HepG2 (cell line): ENCODE measurements around the gene GAD1. TPM values are rescaled to one million over a fixed set of nuclear protein-coding genes. Genes with fewer than 3 reads are reported as not detected.

ENCODE experiments used
- ATAC-seq: fragments of 200-7000 bp; cut with Tn5 transposase; 3 replicates; pipeline ENCODE4 v1.9.1; 2020; ENCODE audit warnings: mild to moderate bottlenecking, moderate library complexity
- BruUV-seq: library from RNA; stranded (reverse); fragments of 400-500 nt; replicated peaks from 2 replicates; lab custom pipeline; 2021; lab: Mats Ljungman, UMichigan
- CTCF ChIA-PET: fragments of 300-600 bp; formaldehyde crosslinking; extraction: SDS; loops from one replicate; lab custom pipeline; 2021; ENCODE audit warnings: low total read pairs, inconsistent platforms, low intra/inter-chr PET ratio; lab: Yijun Ruan, JAX
- POLR2A ChIA-PET: fragments of 350-600 bp; sonication (Branson Sonifier 250); formaldehyde crosslinking; loops from one replicate; lab custom pipeline; 2020; ENCODE audit warnings: antibody characterized with exemption, inconsistent platforms; lab: Yijun Ruan, JAX
- DNase-seq: peaks from one replicate; pipeline ENCODE4 v3.0.0-alpha.2; 2015; ENCODE audit warnings: low spot score
- FAIRE-seq: peaks from 3 replicates; lab custom pipeline; 2011; peaks lifted over from hg19 to GRCh38; lab: Jason Lieb, UNC
- H2AFZ ChIP-seq: one replicate; pipeline ENCODE4 v1.6.1; 2011; ENCODE audit warnings: low read length, inconsistent platforms
- H3K27ac ChIP-seq: fragments of 300-600 bp; 3 replicates; pipeline ENCODE4 v1.8.0; 2011; ENCODE audit warnings: mixed run types, mild to moderate bottlenecking, mixed read lengths, low read length, inconsistent platforms; ENCODE audit not compliant: insufficient read depth; ENCODE audit errors: extremely low read length
- H3K27me3 ChIP-seq, 2 experiments: fragments of 200-600 bp in 1 of 2; 2 replicates in 1 of 2; 3 replicates in 1 of 2; pipeline versions ENCODE4 v1.6.0 to v1.8.0; 2011; ENCODE audit warnings: low read length in 2 of 2, mild to moderate bottlenecking in 2 of 2, moderate library complexity in 2 of 2, inconsistent platforms in 1 of 2; ENCODE audit not compliant: insufficient read depth in 2 of 2, control insufficient read depth in 1 of 2
- H3K36me3 ChIP-seq, 2 experiments: fragments of 200-600 bp in 1 of 2; replicated peaks in 1 of 2; 2 replicates in 1 of 2; 3 replicates in 1 of 2; pipeline versions ENCODE4 v1.5.1 to v1.8.0; 2011; ENCODE audit warnings: low read length in 2 of 2, inconsistent platforms in 1 of 2; ENCODE audit not compliant: insufficient read depth in 2 of 2, control insufficient read depth in 1 of 2
- H3K4me1 ChIP-seq: 2 replicates; pipeline ENCODE4 v1.5.1; 2012; ENCODE audit warnings: low read length, inconsistent platforms; ENCODE audit not compliant: insufficient read depth
- H3K4me2 ChIP-seq: 2 replicates; pipeline ENCODE4 v1.6.0; 2011; ENCODE audit warnings: low read depth, low read length, inconsistent platforms
- H3K4me3 ChIP-seq, 3 experiments: fragments of 200-600 bp in 1 of 3; sonication (generic), shearing (Covaris generic) in 1 of 3; replicated peaks in 1 of 3; 2 replicates each; pipeline ENCODE4 v1.5.1; 2011 to 2016; ENCODE audit warnings: low read length in 3 of 3, inconsistent platforms in 2 of 3, low read depth in 2 of 3, mild to moderate bottlenecking in 2 of 3, control low read depth in 1 of 3, mixed read lengths in 1 of 3; ENCODE audit not compliant: insufficient read depth in 1 of 3
- H3K79me2 ChIP-seq: one replicate; pipeline ENCODE4 v1.6.1; 2011; ENCODE audit warnings: low read length, inconsistent platforms; ENCODE audit not compliant: insufficient read depth
- H3K9ac ChIP-seq: 2 replicates; pipeline ENCODE4 v1.6.0; 2011; ENCODE audit warnings: mild to moderate bottlenecking, low read depth, low read length, inconsistent platforms; ENCODE audit not compliant: insufficient read depth
- H3K9me3 ChIP-seq: 2 replicates; pipeline ENCODE4 v1.5.1; 2012; ENCODE audit warnings: mild to moderate bottlenecking, low read length
- H4K20me1 ChIP-seq: 2 replicates; pipeline ENCODE4 v1.6.0; 2011; ENCODE audit warnings: inconsistent platforms, mild to moderate bottlenecking, low read length, moderate library complexity; ENCODE audit not compliant: insufficient read depth
- CEBPB ChIP-seq: IDR thresholded peaks from 2 replicates; pipeline ENCODE4 v1.6.1; 2011; ENCODE audit warnings: low read depth, low read length, improper control_type of control experiment, borderline replicate concordance
- ZNF614 ChIP-seq: IDR thresholded peaks from 2 replicates; pipeline ENCODE4 v1.6.1; 2018; ENCODE audit warnings: missing biosample characterization, missing genetic modification reagents, inconsistent platforms, borderline replicate concordance
- ZNF781 ChIP-seq: sonication (generic); formaldehyde crosslinking; IDR thresholded peaks from 2 replicates; pipeline ENCODE4 v1.5.1; 2020; ENCODE audit warnings: borderline replicate concordance, mild to moderate bottlenecking, missing genetic modification reagents; ENCODE audit errors: not compliant biosample characterization
- WGBS: methylation state at CpG from one replicate; pipeline ENCODE4 v1.1.6; 2017; ENCODE audit warnings: low lambda C conversion rate; 5-methylcytosine and 5-hydroxymethylcytosine counted together
- in situ Hi-C: cut with HindIII; loops from 2 replicates; pipeline ENCODE4 v1.10.0; 2017; ENCODE audit warnings: low pct_unique_long_range_greater_than_20kb; ENCODE audit not compliant: extremely low pct_ligation_motif_present
- intact Hi-C: fragments of 100-400 bp; cut with micrococcal nuclease; formaldehyde crosslinking; loops from one replicate; pipeline ENCODE4 v1.10.0; 2022; ENCODE audit not compliant: unreplicated experiment
- polyA plus RNA-seq, 8 experiments: library from polyadenylated mRNA; depleted of rRNA in 3 of 8; stranded (reverse) in 7 of 8; unstranded in 1 of 8; fragments of >200 nt; fragmentation: Illumina TruSeq in 4 of 8; extraction: Trizol in 4 of 8; gene quantifications; 2 replicates each; pipeline versions ENCODE4 v1.2.1 to v1.2.3, GENCODE V29; 2011 to 2016; ENCODE audit warnings: low read depth in 4 of 8, missing spikeins in 1 of 8, mixed read lengths in 1 of 8; ENCODE audit not compliant: insufficient read depth in 1 of 8
- total RNA-seq, 5 experiments: library from RNA; depleted of rRNA; stranded (reverse); fragments of >200 nt; fragmentation: Illumina TruSeq; extraction: Trizol; gene quantifications; 2 replicates each; pipeline ENCODE4 v1.2.3, GENCODE V29; 2016; ENCODE audit warnings: low read depth in 1 of 5
- TF ChIP-seq, protein P1 (sequence below): sonication (generic); formaldehyde crosslinking; IDR thresholded peaks from 2 replicates; pipeline ENCODE4 v1.4.0; 2020; ENCODE audit warnings: mild to moderate bottlenecking, missing genetic modification reagents, borderline replicate concordance

Gene GAD1
- total and polyA plus RNA-seq, 2 of the 13 experiments (the other 11 are each of a cell fraction or from before 2014, with no cell fraction given), result 0.09 to 0.13 TPM

DNA sequence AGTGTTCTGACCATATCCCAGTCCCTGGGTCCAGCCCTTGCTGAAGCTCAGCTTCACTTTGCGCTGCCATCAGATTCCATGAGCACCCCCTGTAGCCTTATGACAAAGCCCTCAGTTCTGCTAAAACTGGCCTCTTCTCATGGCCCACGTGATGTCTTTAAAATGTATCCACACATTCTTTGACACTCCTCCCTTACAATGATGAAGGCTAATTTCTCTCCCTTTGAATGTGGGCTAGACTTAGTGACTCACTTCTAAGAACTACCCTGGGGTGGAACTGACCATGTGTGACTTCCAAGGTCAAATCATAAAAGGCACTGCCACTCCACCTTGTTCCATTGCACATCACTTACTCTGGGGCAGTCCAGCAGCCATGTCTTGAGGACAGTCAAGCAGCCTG lies 67.0 kb downstream of the GAD1 start:
- H3K27ac ChIP-seq, result no peak overlapping the region
- in situ Hi-C loops (no loop called here), intact Hi-C loops (no loop called here)
- H3K9ac ChIP-seq, result no peak overlapping the region
- ChIA-PET POLR2A (interaction anchor here (0.6 kb wide), 1 partner anchor 22 kb away, joined by 4 read pairs; no protein-coding TSS in a partner anchor), CTCF (no interaction called here)
- no peaks in the 10 kb centered on the region for H3K4me1 ChIP-seq
- TF ChIP-seq ZNF781, result no peak
- TF ChIP-seq, protein P1, sequence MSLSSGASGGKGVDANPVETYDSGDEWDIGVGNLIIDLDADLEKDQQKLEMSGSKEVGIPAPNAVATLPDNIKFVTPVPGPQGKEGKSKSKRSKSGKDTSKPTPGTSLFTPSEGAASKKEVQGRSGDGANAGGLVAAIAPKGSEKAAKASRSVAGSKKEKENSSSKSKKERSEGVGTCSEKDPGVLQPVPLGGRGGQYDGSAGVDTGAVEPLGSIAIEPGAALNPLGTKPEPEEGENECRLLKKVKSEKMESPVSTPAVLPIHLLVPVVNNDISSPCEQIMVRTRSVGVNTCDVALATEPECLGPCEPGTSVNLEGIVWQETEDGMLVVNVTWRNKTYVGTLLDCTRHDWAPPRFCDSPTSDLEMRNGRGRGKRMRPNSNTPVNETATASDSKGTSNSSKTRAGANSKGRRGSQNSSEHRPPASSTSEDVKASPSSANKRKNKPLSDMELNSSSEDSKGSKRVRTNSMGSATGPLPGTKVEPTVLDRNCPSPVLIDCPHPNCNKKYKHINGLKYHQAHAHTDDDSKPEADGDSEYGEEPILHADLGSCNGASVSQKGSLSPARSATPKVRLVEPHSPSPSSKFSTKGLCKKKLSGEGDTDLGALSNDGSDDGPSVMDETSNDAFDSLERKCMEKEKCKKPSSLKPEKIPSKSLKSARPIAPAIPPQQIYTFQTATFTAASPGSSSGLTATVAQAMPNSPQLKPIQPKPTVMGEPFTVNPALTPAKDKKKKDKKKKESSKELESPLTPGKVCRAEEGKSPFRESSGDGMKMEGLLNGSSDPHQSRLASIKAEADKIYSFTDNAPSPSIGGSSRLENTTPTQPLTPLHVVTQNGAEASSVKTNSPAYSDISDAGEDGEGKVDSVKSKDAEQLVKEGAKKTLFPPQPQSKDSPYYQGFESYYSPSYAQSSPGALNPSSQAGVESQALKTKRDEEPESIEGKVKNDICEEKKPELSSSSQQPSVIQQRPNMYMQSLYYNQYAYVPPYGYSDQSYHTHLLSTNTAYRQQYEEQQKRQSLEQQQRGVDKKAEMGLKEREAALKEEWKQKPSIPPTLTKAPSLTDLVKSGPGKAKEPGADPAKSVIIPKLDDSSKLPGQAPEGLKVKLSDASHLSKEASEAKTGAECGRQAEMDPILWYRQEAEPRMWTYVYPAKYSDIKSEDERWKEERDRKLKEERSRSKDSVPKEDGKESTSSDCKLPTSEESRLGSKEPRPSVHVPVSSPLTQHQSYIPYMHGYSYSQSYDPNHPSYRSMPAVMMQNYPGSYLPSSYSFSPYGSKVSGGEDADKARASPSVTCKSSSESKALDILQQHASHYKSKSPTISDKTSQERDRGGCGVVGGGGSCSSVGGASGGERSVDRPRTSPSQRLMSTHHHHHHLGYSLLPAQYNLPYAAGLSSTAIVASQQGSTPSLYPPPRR (CRISPR knock-in tag), result no peak
- TF ChIP-seq ZNF614, result no peak
- no peak for TF ChIP-seq CEBPB
- no peaks in the 10 kb centered on the region for H3K9me3 ChIP-seq
- H3K27me3 ChIP-seq, result no peaks in the 10 kb centered on the region; a peak in 4 of 5 replicates
- no peaks in the 10 kb centered on the region for H4K20me1 ChIP-seq
- no peak overlapping the region for H3K4me2 ChIP-seq
- H2AFZ ChIP-seq, result no peak overlapping the region
- ATAC-seq (no peak), FAIRE-seq (no peak), DNase-seq (no peak)
- no TSS peak for BruUV-seq
- no peaks in the 10 kb centered on the region for H3K79me2 ChIP-seq
- no peaks in the 10 kb centered on the region for H3K36me3 ChIP-seq
- 40% methylated on average over 2 of the region's 2 CpGs for WGBS
- no peak overlapping the region for H3K4me3 ChIP-seq
